Progenitor cell of endocrine pancreas (in vitro differentiated cells): Measurements from ENCODE around the gene WNT2. TPM values are rescaled to one million over a fixed set of nuclear protein-coding genes. Genes with fewer than 3 reads are reported as not detected.

Source experiments
- DNase-seq: peaks from one replicate; pipeline ENCODE4 v3.0.0; 2021; ENCODE audit warnings: low spot score; ENCODE audit not compliant: unreplicated experiment
- H3K27ac Mint-ChIP-seq: 2 replicates; pipeline ENCODE4 v1.8.0; 2021; ENCODE audit warnings: mild to moderate bottlenecking, moderate library complexity, mixed read lengths
- H3K27me3 Mint-ChIP-seq: 2 replicates; pipeline ENCODE4 v1.8.0; 2021; ENCODE audit warnings: mixed read lengths
- H3K36me3 Mint-ChIP-seq: 2 replicates; pipeline ENCODE4 v1.8.0; 2022; ENCODE audit warnings: mixed read lengths; ENCODE audit not compliant: insufficient read depth
- H3K4me1 Mint-ChIP-seq: 2 replicates; pipeline ENCODE4 v1.8.0; 2021; ENCODE audit warnings: low read depth, mixed read lengths
- H3K4me3 Mint-ChIP-seq: 2 replicates; pipeline ENCODE4 v1.8.0; 2021; ENCODE audit warnings: low read depth, mild to moderate bottlenecking, moderate library complexity, mixed read lengths
- H3K9me3 Mint-ChIP-seq: 2 replicates; pipeline ENCODE4 v1.8.0; 2021; ENCODE audit warnings: low read depth, mixed read lengths
- CTCF ChIP-seq: fragments of 200-600 bp; sonication (generic); IDR thresholded peaks from one replicate; pipeline ENCODE4 v1.5.0; 2021; ENCODE audit warnings: antibody characterized with exemption, mild to moderate bottlenecking; ENCODE audit not compliant: unreplicated experiment
- total RNA-seq: library from RNA; stranded (reverse); gene quantifications from 2 replicates; pipeline ENCODE4 v1.2.1, GENCODE V29; 2021

The WNT2 gene
- total RNA-seq, 1 donor from 2014 or later: 0.46 TPM

DNA sequence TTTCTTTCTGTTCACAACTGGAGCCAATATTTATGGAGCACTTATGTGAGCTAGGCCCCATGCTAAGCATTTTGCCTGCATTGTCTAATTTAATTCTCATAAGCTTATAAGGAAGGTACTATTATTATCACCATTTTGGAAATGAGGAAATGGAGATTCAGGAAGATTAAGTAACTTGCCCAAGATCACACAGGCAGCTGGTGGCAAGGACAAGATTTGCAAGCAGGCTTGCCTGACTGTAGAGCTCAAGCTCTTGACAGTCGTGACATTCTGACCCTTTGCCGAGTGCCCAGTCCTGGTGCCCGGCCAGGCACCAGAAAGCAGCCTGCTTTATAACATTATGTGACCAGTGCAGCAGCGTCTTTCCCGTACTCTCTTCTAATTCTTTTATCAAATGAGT is 38.2 kb downstream of the WNT2 start:
- Mint-ChIP-seq H3K36me3 (no peaks in the 10 kb centered on the region), H3K4me1 (no peaks in the 10 kb centered on the region), H3K4me3 (no peak overlapping the region), H3K27me3 (peaks cover 23% of the 10 kb centered on the region), H3K9me3 (no peaks in the 10 kb centered on the region), H3K27ac (no peak overlapping the region)
- DNase-seq: no peak
- no peak for TF ChIP-seq CTCF

DNA sequence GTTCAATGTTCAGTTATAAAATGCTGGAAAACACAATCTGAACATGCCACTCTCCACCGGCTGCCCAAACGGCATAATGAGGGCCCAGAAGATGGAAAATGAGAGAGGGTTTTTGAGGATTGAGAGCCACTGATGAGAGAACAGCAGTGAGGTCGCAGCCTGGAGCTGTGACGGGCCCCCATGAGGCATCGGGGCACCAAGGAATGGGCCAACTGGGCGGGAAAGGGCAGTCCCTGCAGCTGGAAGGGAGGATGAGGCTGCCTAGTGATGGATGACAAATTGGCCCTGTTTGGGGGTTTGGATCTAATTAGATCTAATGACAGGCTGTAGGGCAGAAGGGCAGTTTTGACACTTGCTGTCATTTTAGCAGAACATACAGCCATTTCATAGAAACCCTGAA is 39.1 kb downstream of the WNT2 start:
- no peak overlapping the region for H3K4me3 Mint-ChIP-seq
- peaks cover 22% of the 10 kb centered on the region for H3K27me3 Mint-ChIP-seq
- H3K27ac Mint-ChIP-seq: no peak overlapping the region
- no peaks in the 10 kb centered on the region for H3K9me3 Mint-ChIP-seq
- H3K36me3 Mint-ChIP-seq: no peaks in the 10 kb centered on the region
- no peak for TF ChIP-seq CTCF
- no peak for DNase-seq
- no peaks in the 10 kb centered on the region for H3K4me1 Mint-ChIP-seq

DNA sequence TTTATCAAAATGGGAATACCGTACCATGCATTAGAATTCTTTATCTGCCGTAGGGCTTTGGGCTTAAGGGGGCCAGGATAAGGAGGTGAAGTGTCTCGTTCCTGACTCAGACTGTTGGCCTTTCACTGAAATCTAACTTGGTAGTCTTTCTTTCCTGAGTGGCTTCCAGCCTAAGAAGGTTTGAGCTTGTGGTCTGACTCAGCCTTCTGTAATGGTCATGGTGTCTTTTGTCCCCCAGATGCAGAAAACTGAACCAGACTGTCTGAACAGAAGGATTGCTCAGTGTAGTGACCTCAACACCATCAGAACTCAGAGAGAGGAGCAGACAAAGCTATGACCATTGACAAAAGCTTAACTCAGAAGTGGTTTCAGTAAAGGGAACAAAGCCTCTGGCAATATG is 39.5 kb downstream of the WNT2 start:
- Mint-ChIP-seq H3K36me3 (no peaks in the 10 kb centered on the region), H3K4me3 (no peak overlapping the region), H3K27me3 (peaks cover 22% of the 10 kb centered on the region), H3K27ac (no peak overlapping the region), H3K4me1 (no peaks in the 10 kb centered on the region), H3K9me3 (no peaks in the 10 kb centered on the region)
- TF ChIP-seq CTCF: no peak
- DNase-seq: no peak

GRCh38 chr7:117282239-117282812 is 40.5 kb downstream of the WNT2 start:
- Mint-ChIP-seq H3K36me3 (no peaks in the 10 kb centered on the region), H3K9me3 (no peaks in the 10 kb centered on the region), H3K4me3 (no peak overlapping the region), H3K4me1 (no peaks in the 10 kb centered on the region), H3K27ac (no peak overlapping the region), H3K27me3 (peaks cover 22% of the 10 kb centered on the region)
- DNase-seq: no peak
- TF ChIP-seq CTCF: no peak

- Mint-ChIP-seq H3K36me3 (no peaks in the 10 kb centered on the region), H3K4me3 (no peak overlapping the region), H3K27me3 (peaks cover 22% of the 10 kb centered on the region), H3K27ac (no peak overlapping the region), H3K9me3 (no peaks in the 10 kb centered on the region), H3K4me1 (no peaks in the 10 kb centered on the region)
- DNase-seq: no peak
- no peak for TF ChIP-seq CTCF
Measured at GRCh38 chr7:117281562-117281961, 41.3 kb downstream of the WNT2 start.
